ENCODE results near the gene IP6K2.

The IP6K2 gene

DNA sequence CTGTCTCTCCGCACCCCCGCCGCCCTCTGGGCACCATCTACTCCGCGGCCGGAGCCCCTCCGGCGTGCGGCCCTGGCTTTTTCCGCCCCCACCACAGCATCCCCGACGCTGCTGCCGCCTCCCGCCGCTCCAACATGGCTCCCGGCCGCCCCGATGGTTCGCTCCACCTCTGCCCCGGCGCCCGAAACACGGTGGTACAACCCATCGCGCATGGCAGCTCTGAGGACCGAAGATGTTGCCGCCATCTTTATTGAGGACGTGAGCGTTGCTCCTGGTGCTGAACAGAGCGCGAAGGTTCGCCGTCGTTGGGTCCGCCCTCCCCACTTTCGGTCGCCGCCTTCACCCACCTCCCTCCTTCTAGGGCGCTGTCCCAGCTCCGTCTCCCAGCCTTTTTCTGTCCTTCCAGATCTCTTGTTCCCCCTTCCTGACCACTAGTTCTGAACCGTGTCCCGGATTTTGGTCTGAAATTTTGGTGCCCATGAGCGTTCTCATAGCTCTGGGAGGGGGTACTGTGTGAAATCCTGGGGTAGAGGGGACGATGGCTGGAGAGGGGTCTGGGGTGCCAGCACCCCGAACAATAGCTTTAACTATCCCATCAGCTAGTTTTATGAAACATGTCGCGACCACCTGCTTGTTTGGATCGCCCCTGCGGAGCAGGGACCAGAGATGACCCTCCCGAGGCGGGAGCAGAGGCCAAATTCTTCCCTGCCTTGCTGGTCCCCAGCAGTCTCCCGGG lies 54.1 kb downstream of the IP6K2 start, which contains the start of gene CELSR3:
TSS of gene CELSR3 (minus strand) at position 134 of the 736 bp plus-strand sequence. CDS start 252 bp downstream, outside the sequence.
- peak; percentile 81 for DNase-seq

DNA sequence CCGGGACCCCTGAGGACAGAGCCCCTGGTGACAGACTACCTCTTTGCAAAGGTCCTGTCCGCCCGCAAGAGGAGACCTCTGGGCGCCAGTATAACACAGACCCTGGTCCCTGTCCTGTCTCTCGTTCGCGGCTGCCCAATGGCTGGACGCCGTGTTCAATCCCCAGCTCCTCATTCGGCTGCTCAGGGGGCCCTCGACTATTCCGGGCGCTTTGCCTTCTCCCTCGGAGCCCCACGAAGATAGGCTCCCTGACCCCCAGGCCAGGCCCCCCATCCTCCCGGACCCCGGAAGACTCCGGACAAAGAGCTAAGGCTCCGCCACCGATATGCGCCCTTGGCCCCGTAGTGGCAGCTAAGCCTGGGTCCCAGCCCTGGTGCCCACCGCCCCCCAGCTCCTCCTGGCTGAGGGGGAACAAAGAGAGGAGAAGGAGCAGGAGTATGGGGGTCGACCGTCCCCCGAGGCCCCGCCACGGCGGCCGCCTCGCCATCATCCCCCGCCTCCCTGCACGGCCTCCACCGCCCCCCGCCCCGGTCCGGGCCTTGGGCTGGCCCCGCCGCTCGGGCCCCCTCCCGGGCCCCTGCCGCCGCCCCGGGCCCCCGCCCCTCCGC lies 54.8 kb downstream of the IP6K2 start:
- no peak for DNase-seq

DNA sequence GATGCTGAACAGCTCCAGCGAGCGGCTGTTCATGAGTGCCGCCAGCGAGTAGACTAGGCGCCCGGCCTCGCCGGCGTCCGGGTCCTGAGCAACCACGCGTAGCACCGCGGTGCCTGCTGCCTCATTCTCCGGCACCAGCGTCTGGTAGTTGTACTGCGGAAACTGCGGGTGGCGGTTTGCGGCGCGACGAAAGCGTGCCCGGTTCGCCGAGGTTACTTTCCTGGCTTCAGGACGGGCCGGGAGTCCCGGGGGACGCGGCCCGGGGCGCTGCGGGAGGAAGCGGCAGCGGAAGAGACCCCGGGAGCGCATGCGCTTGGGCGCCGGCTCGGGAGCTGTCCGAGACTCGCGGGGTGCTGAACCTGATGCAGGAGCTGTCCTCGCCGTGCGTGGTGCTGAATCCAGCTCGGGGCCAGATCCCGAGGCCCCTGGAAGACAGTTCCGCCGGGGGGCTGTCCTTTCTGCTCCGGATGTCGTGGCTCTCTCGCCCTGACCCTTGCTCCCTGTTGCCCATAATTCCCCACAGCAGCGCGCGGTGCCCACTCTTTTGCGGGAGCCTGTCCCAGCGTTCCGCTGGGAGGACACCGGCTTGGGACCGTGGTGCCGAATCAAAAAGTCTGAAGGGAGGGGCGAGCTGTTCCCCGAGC lies 55.4 kb downstream of the IP6K2 start:
- peak; percentile 71 for DNase-seq

DNA sequence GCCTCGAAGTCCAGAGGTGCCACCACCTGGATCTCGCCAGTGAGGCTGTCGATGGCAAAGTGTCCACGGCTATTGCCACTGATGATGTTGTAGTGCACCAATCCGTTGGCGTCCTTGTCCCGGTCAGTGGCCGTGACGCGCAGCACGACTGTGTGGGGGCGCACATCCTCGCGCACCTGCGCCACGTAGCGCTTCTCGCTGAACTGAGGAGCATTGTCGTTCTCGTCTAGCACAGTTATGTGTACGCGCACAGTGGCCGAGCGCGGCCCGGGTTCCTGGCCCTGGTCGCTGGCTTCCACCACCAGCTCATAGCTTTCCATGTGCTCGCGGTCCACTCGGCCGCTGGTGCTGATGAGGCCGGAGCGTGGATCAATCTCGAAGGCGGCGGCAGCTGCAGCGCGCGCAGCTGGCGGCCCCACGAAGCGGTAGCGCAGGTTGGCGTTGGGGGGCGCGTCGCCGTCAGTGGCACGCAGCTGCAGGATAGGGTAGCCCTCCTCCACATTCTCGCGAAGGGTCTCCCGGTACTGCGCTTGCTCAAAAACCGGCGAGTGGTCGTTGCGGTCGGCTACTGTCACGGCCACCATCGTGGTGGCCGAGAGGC lies 56.1 kb downstream of the IP6K2 start:
- no peak for DNase-seq

DNA sequence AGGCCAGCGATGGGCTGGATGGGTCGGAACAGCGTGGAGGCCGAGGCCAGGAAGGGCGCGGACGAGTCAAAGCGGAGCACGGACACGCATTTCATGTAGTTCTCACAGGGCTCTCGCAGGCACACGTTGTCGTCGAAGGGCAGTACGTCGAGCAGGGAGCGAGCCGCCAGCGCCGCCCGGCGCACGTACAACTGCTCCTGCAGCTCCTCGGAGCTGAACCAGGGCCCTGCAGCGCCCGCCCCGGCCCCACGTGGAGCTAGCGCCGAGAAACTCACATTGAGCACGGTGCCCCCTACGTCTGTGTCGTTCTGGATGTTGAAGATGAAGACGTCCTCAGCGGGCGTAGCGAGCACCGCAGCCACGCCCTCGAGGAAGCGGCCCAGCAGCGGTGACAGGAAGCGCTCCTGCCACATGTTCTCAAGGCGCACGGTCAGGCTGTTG lies 60.2 kb downstream of the IP6K2 start:
- DNase-seq: no peak

DNA sequence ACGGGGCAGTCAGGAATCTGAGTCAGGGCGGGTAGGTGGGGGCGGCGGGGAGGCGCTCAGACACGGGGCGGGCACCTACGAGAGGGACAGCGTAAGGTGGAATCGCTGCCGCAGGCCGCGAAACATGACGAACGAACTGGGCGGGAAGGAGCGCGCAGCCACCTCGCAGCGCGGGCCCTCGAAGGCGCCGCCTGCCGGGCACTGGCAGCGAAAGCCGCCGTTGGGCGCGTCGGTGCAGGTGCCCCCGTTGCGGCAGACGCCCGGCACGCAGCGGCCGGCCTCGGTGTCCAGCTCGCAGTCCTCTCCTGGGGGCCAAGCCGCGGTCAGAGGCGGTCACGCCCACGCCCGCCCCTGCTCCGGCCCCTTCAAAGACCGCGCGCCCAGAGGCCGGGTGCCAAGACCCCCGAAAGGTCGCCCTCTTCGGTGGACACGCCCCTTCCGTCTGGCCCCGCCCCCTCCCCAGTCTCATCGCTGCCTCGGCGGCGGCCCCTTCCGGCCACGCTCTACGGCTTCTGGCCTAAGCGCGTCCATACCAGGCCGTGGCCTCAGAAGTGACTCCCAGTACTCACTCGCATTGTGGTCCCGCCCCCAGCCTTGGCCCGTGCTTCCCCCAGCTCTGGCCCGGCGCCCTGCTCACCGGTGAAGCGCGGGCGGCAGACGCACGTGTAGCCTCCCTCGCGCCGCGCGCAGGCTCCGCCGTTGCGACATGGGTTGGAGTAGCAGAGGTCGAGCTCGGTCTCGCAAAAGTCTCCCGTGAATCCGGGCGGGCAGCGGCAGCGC lies 60.8 kb downstream of the IP6K2 start:
- peak; percentile 84 for DNase-seq

DNA sequence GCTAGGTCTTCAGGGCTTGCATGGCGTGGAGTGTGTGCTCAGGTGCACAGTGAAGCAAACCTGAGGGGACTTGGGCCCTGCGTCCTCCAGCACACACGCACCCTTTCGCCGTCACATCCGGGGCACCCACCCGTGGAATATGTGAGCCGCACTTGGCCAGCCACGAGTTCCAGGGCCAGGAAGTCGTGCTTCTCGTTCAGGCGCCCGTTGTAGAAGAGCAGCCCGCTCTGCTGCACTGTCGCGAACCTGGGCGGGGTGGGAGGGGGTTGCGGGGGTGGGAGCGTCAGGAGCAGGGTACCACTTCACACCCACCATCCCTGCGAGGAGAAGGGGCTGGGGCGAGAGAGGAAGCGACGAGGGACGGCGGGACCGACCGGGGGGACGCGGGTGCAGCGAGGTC lies 61.4 kb downstream of the IP6K2 start:
- no peak for DNase-seq

DNA sequence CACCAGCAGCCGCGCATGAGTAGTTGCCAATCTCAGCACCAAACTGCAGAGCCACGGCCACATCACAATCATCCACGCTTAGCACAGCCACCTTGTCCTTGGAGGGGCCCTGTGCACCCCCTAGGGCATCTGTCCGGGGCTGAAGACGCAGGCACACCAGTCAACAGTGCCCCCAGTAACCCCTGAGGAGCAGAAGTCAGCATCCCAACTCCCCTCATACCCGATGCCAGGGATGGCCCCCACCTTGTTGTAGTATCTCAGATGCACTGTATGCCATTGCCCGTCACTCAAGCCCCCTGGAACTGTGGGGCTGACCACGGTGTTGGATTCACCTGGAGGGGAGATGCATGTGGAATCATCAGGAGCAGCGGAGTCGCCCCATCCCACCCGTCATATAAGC lies 62.0 kb downstream of the IP6K2 start:
- DNase-seq: no peak

DNA sequence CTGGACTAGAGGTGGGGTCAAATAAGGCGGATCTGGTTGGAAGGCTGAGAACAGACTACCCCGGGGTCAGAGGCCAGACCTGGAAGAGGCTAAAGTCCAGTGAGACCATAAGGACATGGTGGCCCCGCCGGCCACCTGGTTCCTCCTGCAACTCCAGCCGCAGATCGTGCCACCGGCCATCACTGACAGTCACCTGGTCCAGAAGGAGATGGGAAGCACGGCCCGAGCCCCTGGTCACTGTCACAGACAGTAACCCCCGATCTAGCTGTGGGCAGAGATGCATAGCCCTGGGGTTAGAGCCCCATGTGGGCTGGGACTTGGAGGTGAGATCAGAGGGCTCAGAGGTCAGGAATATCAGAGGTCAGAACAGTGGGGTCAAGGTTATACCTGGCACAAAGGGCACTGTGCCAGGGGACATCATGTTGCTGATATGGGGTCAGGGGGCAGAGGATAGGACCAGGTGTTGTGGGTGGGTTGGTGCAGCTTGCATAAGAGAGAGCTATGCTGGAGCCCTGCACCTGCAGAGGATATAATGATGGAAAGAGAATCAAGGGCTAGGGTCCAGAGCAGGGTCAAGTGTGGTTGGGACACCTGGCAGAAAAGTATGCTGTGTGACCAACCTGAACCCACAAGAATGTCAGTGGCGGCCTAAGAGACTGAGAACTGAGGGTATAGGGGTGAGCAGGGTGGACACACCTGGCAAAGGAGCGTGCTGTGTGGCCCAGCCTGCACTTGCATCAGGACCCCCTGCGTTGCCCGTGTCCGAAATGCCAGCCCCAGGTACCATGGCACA lies 63.9 kb downstream of the IP6K2 start:
- DNase-seq: no peak

DNA sequence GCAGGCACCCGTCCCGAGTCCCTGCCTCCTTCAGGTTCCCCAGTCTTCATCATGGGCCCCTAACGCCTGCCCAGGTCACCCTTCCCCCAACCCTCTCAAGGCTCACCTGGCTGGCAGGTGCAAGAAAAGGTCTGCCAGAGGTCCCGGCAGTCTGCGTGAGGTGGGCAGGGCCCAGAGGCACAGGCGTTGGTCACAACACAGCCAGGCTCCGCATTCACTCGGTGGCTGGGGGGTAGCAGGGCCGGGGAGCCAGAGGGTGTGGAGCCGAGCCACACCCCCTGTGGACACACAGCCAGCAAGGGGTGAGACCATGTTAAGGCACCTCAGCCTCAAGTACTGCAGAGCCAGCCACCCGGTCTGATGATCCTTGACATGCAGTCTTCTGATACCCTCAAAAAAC lies 65.2 kb downstream of the IP6K2 start:
- no peak for DNase-seq

DNA sequence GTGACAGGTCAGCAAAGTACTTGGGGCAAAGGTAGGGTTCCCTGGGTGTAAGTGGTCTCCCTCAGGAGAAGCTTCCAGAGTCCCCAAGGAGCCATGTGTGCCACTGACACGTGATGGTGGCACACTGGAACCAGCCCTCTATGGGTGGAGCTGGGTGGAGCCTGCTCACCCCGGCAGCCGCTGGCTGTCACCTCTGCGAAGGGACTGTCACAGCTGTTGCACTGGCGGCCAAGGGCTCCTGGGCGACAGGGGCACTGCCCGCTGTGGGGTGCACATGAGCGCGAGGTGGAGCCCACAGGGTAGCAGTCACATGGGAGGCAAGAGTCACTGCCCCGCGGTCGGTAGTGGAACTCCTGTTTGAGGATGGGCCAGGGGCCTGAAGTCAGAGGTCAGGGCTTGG lies 66.3 kb downstream of the IP6K2 start:
- no peak for DNase-seq

DNA sequence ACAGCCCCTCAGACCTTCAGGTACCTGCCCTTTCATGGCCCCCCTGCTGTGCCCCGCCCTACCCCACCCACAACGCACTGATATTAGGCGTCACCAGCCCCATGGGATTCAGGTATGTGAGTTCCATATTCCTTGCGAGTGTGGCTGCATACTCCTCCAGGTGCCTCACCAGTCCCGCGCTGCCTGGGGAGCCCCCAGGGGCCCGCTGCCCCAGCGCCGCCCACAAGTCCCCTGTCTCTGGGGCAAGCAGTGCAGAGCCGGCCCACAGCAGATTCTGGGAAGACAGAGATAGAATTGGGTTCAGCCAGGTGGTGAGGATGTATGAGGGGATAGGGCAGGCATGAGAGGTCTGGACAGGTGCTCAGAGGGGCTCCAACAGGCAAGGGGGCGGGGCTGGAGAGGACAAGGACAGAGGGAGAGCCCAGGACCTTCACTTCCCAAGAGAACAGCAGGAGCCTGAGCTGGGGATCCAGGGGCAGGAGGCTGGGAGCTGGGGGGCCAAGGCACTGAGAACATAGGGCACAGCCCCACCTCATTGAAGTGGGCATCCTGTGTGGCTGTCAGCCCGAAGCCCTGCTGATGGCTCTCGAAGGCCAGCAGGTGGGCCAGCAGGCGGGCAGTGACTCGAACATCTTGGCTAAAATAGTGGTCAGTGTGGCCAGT lies 68.7 kb downstream of the IP6K2 start:
- DNase-seq: no peak

DNA sequence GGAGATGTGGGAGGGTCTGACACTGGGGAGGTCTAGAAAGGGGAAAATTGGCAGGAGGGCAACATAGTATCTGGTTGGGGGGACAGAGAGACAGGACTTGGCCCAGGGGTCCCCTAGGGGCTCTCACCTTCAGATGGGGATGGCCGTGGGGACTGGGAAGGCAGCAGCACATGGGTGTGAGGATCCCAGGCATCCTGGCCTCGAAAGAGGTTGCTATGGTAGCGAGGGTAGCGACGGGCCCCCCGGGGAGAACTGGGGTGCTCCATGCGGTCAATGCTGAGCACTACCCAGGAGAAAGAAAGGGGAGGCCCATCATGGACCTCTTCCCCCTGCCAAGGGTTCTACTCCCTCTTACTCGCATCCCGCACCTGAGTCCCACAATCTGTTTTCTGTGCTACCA lies 69.3 kb downstream of the IP6K2 start:
- DNase-seq: no peak

DNA sequence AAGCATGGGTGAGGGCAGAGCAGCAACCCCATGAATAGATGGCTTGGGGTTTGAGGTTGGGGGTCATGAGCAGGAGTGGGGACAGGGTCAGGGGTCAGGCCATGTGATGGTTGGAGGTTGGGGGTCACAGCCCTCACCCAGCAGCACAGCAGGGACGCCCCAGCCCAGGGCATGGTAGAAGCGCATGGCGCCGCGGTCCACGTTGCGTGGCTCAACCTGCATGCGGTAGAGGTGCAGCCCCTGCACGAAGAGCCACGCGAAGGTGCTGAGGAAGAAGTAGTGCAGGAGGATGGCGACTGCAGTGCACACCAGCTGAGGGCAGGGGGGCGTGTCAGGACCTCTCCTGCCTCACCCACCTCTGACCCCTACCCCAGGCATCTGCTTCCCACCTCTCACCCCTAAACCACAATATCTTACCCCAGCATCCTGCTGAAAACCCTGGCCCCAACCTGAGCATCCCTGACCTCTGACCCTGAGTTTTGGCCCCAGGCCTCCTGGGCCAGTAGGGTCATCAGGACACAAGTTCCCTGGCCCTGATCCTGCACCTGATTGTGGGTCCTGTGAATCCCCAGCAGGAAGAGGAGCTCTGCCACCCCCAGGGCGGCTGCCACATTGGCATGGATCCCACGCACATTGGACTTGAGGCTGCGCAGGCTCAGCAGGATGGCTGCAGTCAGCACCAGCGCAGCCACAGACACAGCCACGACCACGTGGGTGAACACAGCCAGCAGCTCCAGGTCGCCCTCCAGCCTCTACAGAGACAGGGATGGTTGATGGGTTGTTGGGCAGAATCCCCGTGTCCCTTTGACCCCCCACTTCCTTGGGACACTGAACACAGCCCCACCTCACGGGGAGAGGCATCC lies 71.9 kb downstream of the IP6K2 start:
- no peak for DNase-seq

DNA sequence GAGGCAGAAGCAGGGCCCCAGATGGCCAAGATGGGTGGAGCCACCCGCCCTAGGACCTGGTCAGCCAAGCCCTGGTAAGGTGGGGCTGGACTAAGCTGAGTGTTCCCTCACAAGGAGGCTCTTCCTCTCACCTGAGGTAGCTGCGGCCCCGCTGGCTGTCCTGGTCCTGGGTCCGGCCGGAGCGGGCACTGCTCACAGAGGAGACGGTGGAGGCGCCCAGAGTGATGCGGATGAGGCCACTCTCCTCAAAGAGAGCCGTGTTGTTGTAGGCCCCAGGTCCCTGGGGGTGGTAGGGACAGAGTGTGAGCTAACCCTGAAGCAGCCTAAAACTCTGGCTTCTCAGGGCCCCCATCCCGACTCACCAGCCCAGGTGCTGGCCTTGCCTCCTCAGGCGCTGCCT lies 74.4 kb downstream of the IP6K2 start:
- no peak for DNase-seq

DNA sequence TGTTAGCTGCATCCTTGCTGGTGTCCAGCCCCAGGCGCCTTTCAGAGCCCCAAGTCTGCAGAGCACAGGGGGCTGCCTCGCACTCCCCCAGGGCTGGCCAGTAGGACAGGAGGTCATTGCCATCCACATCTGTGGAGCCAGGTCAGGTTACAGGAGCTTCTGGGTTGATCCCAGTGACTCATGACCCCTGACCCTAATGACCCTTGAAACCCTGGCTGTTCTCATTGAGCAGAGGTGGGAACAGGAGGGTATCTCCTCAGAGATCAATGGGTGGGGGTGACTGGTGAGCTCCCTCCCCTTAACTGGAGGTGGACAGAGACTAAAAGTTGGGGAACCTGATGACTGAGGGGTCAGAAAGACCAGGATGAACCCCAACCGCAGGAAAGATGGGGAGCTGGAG lies 75.6 kb downstream of the IP6K2 start:
- no peak for DNase-seq

DNA sequence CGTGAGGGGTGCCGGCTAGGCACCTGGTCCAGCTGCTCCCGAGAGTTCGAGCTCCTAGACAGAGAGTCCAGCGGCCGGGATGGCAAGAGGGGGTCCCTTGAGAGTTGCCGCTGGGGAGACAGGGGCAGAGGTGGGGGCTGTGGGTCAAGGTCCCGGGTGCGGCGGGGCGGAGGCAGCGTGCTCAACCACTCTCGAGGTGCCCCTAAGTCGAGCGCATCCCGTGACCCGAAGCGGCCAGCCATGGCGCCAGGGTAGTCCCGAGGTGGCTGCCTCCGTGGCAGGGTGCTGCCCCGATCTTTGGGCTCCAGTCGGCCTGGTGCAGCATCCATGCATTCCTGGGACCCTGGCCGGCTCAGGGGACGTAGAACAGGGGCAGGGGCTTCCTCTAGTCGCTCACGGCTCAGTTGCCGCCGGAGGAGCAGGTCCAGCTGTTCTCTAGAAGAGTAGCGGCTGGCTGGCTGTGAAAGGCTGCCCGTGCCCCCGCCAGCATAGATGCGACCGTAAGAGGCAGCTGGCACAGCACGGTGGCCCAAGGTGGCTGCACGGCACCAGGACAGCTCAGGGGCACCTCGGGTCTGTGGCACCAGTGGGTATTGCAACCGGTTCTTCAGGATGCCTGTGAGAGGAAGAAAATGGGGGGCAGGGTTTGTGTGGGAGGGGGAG lies 76.9 kb downstream of the IP6K2 start:
- DNase-seq: no peak
